ENCODE measurements around the gene MS4A12. TPM values are rescaled to one million over a fixed set of nuclear protein-coding genes. Genes with fewer than 3 reads are reported as not detected.
A peak's percentile ranks its signal among the peaks of the same experiment; 100 is the strongest.
"Not testable (repeated sequence)": the region's sequence is repeated elsewhere in the genome, so short reads cannot be mapped to it uniquely, and the experiment has no call there.

MS4A12 gene
- total and polyA plus RNA-seq, 2 donors from 2014 or later, result not detected

DNA sequence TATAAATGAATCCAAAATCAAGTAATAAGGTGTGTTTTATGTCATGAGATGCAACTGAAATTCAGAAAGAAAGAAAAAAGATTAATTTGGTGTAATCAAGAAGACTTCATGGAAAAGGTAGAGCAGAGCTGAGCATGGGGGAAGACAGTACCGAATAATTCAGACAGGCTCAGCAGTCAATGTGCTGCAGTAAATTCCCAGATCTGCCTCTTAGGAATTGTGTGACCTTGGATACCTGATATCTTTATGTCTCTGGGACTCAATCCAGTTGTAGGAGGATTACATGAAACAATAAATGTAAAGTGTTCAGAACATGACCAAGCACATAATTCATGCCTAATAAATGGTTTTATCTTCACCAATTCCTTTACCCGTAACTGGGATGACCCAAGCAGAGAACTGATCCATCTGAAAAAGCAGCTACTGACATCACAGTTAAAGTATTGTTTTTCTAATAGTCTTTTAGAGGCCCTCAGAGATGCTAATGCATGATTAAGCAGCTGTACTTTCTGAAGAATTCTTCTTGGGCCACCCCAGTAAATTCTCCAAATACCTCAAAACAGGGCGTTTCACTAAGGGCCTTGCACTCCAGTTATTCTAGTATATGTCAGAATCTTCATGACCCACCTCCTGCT, 7.8 kb downstream of the MS4A12 start:
- DNase-seq (peak in 1 of 5 donors; percentile 14), FAIRE-seq (no peak)
- H3K27ac ChIP-seq (ENCODE audit: low read depth in 2 of 2, low read length in 2 of 2), result no peak overlapping the region
- H3K4me3 ChIP-seq (ENCODE audit: low read length in 3 of 3), result no peak overlapping the region
- intact Hi-C loops (cut with DNase I), result no loop called here
- no peak for TF ChIP-seq CTCF (IDR thresholded peaks at IDR 0.05; ENCODE audit: borderline replicate concordance, extremely low read depth, insufficient read depth)
- no peak overlapping the region for H3K9ac ChIP-seq (ENCODE audit: low read length in 3 of 3)
- H3K36me3 ChIP-seq (ENCODE audit: control insufficient read depth in 2 of 3, insufficient read depth in 3 of 3, low read length in 3 of 3), result no peaks in the 10 kb centered on the region
- no peaks in the 10 kb centered on the region for H3K27me3 ChIP-seq (ENCODE audit: control insufficient read depth, insufficient read depth, low read length)
- no peaks in the 10 kb centered on the region for H3K4me1 ChIP-seq (ENCODE audit: control insufficient read depth in 2 of 3, insufficient read depth in 2 of 3, low read depth in 1 of 3, low read length in 3 of 3)
- no peaks in the 10 kb centered on the region for H3K9me3 ChIP-seq (ENCODE audit: control insufficient read depth in 2 of 3, insufficient read depth in 1 of 3, low read length in 3 of 3)

GRCh38 chr11:60502221-60502775, 9.7 kb downstream of the MS4A12 start:
- H3K4me1 ChIP-seq (ENCODE audit: control insufficient read depth in 2 of 3, insufficient read depth in 2 of 3, low read depth in 1 of 3, low read length in 3 of 3), result no peaks in the 10 kb centered on the region
- no peak for DNase-seq
- no peak for FAIRE-seq
- no peak overlapping the region for H3K4me3 ChIP-seq (ENCODE audit: low read length in 3 of 3)
- no peak overlapping the region for H3K27ac ChIP-seq (ENCODE audit: low read depth in 2 of 2, low read length in 2 of 2)
- no peaks in the 10 kb centered on the region for H3K9me3 ChIP-seq (ENCODE audit: control insufficient read depth in 2 of 3, insufficient read depth in 1 of 3, low read length in 3 of 3)
- no peak for TF ChIP-seq CTCF (IDR thresholded peaks at IDR 0.05; ENCODE audit: borderline replicate concordance, extremely low read depth, insufficient read depth)
- no peaks in the 10 kb centered on the region for H3K36me3 ChIP-seq (ENCODE audit: control insufficient read depth in 2 of 3, insufficient read depth in 3 of 3, low read length in 3 of 3)
- H3K9ac ChIP-seq (ENCODE audit: low read length in 3 of 3), result no peak overlapping the region
- intact Hi-C loops (cut with DNase I), result no loop called here
- H3K27me3 ChIP-seq (ENCODE audit: control insufficient read depth, insufficient read depth, low read length), result no peaks in the 10 kb centered on the region

DNA sequence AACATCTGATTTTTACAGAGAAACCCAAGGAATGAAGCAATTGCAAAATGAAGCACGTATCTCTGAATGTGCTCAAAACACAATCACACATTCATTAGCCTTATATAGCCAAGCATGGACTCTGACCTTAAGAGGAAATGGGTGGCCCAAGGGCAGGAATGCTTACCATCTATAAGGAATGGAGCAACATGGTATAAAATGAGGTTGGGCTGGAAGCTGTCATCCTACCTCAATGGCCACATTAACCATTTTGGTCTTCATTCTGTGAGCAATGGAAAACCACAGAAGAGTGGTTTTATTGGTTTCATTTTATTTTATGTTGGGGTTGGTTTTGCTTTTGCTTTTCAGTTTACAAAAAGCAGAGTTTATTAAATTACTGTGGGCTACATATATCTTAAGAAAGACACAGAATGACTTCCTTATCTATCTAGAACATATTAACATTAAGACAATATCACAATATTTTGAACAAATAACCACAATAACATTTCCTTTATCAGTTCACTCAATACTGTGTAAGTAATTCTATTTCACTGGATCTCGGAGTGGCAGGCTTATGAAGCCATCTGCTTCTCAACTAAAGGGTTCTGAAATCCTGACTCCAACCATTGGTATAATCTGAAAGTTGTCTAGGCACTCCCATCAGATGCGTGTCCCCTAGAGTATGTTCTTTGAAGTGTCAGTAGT, 11.8 kb downstream of the MS4A12 start:
- intact Hi-C loops (cut with DNase I), result no loop called here
- Histone ChIP-seq H3K4me1 (ENCODE audit: control insufficient read depth in 2 of 3, insufficient read depth in 2 of 3, low read depth in 1 of 3, low read length in 3 of 3) (no peaks in the 10 kb centered on the region), H3K9me3 (ENCODE audit: control insufficient read depth in 2 of 3, insufficient read depth in 1 of 3, low read length in 3 of 3) (no peaks in the 10 kb centered on the region), H3K36me3 (ENCODE audit: control insufficient read depth in 2 of 3, insufficient read depth in 3 of 3, low read length in 3 of 3) (no peaks in the 10 kb centered on the region), H3K4me3 (ENCODE audit: low read length in 3 of 3) (no peak overlapping the region), H3K27ac (ENCODE audit: low read depth in 2 of 2, low read length in 2 of 2) (no peak overlapping the region), H3K27me3 (ENCODE audit: control insufficient read depth, insufficient read depth, low read length) (no peaks in the 10 kb centered on the region), H3K9ac (ENCODE audit: low read length in 3 of 3) (no peak overlapping the region)
- no peak for DNase-seq
- no peak for FAIRE-seq
- TF ChIP-seq CTCF (IDR thresholded peaks at IDR 0.05; ENCODE audit: borderline replicate concordance, extremely low read depth, insufficient read depth), result no peak

DNA sequence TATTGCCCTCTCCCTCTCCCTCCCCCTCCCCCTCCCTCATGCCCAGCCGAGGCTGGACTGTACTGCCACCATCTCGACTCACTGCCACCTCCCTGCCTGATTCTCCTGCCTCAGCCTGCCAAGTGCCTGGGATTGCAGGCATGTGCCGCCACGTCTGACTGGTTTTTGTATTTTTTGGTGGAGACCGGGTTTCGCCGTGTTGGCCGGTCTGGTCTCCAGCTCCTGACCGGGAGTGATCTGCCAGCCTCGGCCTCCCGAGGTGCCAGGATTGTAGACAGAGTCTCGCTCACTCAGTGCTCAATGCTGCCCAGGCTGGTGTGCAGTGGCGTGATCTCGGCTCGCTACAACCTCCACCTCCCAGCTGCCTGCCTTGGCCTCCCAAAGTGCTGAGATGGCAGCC, 17.0 kb downstream of the MS4A12 start:
- H3K27ac ChIP-seq (ENCODE audit: low read depth in 2 of 2, low read length in 2 of 2); intact Hi-C loops (cut with DNase I); H3K9me3 ChIP-seq (ENCODE audit: control insufficient read depth in 2 of 3, insufficient read depth in 1 of 3, low read length in 3 of 3); H3K4me1 ChIP-seq (ENCODE audit: control insufficient read depth in 2 of 3, insufficient read depth in 2 of 3, low read depth in 1 of 3, low read length in 3 of 3); H3K9ac ChIP-seq (ENCODE audit: low read length in 3 of 3); H3K36me3 ChIP-seq (ENCODE audit: control insufficient read depth in 2 of 3, insufficient read depth in 3 of 3, low read length in 3 of 3); H3K27me3 ChIP-seq (ENCODE audit: control insufficient read depth, insufficient read depth, low read length); FAIRE-seq; DNase-seq; H3K4me3 ChIP-seq (ENCODE audit: low read length in 3 of 3): not testable (repeated sequence)

DNA sequence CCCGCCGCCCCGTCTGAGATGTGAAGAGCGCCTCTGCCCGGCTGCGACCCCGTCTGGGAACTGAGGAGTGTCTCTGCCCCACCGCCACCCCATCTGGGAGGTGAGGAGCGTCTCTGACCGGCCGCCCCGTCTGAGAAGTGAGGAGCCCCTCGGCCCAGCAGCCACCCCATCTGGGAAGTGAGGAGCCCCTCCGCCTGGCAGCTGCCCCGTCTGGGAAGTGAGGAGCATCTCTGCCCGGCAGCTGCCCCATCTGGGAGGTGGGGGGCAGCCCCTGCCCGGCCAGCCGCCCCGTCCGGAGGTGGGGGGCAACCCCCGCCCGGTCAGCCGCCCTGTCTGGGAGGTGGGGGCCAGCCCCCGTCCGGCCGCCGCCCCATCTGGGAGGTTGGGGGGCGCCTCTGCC, 17.6 kb downstream of the MS4A12 start:
- H3K9ac ChIP-seq (ENCODE audit: low read length in 3 of 3); H3K27me3 ChIP-seq (ENCODE audit: control insufficient read depth, insufficient read depth, low read length); H3K4me1 ChIP-seq (ENCODE audit: control insufficient read depth in 2 of 3, insufficient read depth in 2 of 3, low read depth in 1 of 3, low read length in 3 of 3); H3K4me3 ChIP-seq (ENCODE audit: low read length in 3 of 3); H3K36me3 ChIP-seq (ENCODE audit: control insufficient read depth in 2 of 3, insufficient read depth in 3 of 3, low read length in 3 of 3); H3K27ac ChIP-seq (ENCODE audit: low read depth in 2 of 2, low read length in 2 of 2); intact Hi-C loops (cut with DNase I); FAIRE-seq; H3K9me3 ChIP-seq (ENCODE audit: control insufficient read depth in 2 of 3, insufficient read depth in 1 of 3, low read length in 3 of 3): not testable (repeated sequence)
- DNase-seq, result peak in 1 of 5 donors; percentile 39
